Limb (tissue), 2 donors: ENCODE results near the gene HPF1.
"Not testable (repeated sequence)": the region's sequence is repeated elsewhere in the genome, so short reads cannot be mapped to it uniquely, and the experiment has no call there.

ENCODE experiments used
- DNase-seq, 2 donors: peaks; one replicate each; pipeline ENCODE4 v3.0.0-alpha.2; 2016; ENCODE audit errors: extremely low spot score in 2 of 2

Gene HPF1

DNA sequence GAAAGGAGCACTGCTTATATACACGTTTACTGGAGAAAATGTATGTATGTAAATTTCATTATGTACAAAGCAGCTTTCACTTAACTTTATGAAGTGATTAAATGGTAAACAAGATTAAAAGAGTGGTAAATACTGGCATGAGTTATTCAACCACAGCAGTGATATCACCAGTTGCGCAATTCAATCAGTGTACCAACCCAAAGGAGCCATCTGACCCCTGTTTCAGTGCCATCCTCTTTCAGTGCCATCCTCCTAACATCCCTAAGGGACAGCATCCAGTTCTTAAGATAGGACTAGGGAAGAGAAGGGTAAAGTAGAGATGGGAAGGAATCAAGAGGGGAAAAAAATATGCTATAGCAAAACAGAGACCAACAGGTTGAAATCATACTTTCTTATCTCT is 16.2 kb downstream of the HPF1 start:
- no peak for DNase-seq

DNA sequence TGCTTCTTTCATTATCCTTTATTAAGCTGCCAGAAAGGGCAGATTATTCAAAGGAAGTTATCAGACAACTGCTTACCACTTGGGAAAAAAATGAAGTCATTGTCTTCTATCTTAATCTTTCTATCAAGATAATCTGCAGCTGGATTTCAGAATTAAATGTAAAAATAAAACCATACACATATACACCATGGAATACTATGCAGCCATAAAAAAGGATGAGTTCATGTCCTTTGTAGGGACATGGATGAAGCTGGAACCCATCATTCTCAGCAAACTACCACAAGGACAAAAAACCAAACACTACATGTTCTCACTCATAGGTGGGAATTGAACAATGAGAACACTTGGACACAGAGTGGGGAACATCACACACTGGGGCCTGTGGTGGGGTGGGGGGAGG is 19.1 kb downstream of the HPF1 start:
- not testable (repeated sequence) for DNase-seq

DNA sequence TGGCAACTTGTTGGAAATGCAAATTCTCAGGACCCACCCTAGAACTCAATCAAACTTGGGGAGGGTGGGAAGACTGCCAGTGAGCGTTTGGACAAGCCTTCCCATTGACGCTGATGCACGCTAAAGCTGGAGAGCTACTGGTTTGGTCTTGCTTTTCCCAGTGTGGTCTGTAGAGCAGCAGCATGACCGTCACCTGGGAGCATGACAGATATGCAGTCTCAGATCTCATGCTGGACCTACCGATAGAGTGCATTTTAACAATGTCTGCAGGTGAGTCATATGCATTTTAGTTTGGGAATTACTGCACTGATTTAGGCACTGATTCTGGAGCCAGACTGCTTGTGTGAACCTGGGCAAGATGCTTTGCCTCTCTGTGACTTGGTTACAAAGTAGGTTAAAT is 27.2 kb downstream of the HPF1 start:
- DNase-seq: no peak

DNA sequence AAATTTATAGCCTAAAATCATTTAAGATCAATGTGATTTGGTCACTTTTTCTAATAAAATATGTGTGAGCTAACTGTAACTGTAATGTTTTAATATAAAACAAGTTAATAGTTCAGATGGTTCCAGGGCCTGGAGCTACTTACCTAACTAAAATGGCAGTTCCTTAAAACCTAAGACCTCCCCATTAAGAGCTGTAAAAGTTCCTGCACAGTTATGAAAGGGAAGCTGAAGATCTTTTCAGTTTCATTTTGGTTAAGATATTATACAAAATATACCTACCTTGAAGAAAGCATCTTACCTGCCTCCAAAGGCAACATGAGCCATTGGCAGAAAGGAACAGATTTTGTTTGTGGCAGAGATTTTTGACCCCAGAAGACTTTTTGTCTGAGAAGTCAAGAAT is 30.1 kb downstream of the HPF1 start:
- no peak for DNase-seq

DNA sequence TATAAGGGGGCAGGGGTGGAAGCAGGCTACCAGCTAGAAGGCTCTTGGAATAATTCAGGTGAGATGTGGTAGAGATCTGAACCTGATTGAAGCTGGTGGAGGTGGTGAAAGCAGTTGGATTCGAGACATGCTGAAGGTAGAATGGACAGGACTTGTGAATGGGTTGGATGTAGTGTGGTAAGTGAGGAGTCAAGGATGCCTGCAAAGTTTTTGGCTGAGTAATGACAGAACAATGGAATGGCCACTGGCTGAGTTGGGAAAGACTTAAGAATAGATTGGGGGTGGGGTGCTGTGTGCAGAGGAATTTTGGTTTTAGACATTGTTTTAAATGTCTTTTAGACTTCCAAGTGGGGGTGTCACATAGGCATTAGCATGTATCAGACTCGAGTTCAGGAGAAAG is 33.5 kb downstream of the HPF1 start:
- no peak for DNase-seq

DNA sequence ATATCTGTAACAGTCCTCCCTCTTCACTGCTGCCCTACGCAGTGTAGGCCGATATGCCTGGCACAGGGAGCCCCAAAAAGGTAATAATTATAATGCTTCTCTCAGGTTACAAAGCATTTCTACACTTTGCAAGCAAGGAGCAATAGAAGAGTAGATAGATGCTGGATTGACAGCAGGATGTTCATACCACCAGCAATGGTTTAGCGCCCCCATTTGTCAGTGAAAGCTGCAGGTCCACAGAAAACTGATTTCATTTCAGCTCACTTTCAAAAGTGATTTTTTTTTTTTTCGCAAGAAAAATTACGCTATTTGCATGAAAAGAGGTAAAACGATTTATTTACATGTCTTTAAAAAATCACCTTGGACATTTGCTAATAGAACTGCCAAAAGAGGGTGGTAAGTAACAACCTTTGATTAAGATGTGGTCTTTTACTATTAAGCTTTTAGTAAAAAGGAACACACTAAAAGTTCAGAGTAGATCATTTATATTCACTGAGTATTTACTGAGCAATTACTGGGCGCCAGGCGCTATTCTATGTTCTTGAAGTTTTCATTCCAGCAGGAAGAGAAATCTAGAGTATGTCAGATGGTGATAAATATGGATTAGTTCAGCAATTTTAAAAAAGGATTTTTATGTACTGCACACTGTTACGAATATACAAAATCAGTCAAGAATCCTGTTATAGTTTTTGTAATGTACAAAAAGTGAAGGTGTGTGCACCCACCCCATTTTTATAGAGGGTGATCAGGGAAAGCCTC is 34.4 kb downstream of the HPF1 start:
- DNase-seq: no peak

DNA sequence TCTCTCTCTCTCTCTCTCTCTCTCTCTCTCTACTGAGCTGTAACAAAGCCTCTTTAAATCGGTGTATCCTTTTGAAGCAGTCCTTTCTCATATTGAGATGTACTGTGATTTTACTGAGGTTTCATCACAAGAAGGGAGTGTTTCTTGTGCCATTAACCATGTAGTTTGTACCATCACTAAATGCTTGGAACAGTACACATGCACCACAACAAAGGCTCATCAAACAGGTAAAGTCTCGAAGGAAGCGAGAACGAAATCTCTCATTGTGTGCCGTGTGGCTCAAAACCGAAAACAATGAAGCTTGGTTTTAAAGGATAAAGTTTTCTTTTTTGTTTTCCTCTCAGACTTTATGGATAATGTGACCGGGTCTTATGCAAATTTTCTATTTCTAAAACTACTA is 37.2 kb downstream of the HPF1 start:
- DNase-seq: no peak

DNA sequence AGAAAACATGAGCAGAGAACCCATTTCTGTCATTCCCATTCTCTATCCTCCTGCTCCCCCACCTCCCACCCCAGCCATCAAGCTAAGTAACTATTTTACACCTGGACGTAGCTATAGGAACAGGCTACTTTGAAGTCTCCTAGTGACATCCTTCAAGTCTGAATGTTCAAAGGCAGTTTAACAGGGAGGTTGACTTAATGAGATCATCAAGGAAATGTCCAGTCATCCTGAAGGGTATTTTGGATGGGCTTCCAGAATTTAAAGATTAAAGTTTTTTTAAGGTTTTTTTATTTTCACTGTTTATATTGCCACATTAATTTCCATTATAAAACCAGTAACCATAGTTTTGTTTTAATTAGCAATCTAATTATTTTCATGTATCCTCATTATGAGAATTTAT is 41.1 kb downstream of the HPF1 start:
- no peak for DNase-seq

DNA sequence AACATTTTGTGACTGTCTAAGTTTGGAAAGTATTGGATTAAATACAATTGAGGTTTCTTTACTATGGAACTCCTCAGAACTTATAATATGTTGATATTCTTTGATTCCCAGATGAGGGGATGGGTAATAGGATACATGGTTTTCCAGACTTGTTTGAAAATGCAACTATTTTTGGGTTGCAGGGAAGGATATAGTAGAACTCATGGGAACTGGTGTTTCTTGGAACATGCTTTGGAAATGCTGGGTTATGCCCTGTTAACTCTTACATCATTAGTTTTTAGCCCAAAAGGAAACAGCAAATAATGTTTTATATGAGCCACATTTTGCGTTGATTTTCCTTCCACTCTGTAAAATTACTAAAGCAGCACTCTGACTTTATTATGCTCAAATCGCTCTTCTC is 41.9 kb downstream of the HPF1 start:
- peak in 1 of 2 donors; percentile 9 for DNase-seq

DNA sequence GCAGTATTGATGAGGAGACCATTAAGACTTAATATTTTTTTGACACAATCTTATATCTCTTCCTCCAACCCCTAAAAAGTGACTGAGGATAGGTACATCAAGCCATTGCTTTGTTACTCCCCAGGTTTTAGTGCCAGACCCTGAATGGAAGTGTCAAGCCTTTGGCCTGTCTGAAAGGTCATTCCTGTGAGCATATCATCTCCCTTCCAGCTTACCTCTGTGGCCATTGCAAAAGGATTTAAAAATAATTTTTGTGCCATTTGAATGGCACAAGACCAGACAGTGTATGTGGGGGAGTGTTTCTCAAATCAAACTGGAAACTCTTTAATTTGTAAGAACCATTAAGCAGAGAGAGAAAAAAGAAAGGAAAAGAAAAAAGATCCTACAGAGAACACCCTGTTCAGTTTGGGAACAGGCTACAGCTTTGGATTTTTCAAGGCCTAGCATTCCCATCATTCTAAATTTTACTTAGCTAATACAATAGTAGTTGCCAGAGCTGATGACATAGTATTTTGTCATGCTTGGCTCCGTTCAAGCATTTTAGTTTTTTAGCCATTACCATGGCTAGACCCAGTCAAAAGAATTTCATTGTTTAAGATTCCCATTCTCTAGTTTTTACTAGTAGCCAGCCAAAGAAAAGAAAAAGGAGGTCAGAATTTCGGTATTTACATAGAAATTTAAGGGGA is 49.6 kb downstream of the HPF1 start:
- no peak for DNase-seq

DNA sequence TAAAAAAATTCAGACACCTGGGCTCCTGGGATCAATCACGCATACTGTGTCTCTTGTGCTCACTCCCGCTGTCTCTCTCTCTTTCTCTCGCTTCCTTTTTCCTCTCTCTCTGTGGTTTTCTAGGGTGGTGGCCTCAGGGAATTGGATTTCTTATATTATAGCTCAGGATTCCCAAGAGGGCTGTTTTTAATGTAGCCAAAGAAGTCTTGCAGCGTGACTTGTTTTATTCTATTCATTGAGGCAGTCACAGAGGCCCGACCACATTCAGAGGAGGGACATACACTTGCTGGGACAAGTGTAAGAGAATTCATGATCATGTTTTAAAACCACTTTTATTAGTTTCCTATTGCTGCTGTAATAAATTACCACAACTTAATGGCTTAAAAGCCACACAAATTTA is 59.4 kb downstream of the HPF1 start:
- DNase-seq: no peak

DNA sequence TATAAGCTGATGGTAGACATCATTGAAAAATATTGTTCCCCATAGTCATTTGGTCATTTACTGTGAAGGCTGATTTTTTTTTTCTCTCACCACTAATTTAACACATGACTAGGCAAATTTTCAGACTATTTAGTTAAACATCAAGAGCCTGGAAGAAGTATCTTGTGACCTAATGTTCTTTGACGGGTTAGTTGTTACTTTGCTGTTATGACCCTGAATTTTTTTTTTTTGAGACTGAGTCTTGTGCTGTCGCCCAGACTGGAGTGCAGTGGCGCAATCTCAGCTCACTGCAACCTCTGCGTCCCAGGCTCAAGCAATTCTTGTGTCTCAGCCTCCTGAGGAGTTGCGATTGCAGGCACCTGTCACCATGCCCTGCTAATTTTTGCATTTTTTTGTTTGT is 67.0 kb downstream of the HPF1 start:
- no peak for DNase-seq

DNA sequence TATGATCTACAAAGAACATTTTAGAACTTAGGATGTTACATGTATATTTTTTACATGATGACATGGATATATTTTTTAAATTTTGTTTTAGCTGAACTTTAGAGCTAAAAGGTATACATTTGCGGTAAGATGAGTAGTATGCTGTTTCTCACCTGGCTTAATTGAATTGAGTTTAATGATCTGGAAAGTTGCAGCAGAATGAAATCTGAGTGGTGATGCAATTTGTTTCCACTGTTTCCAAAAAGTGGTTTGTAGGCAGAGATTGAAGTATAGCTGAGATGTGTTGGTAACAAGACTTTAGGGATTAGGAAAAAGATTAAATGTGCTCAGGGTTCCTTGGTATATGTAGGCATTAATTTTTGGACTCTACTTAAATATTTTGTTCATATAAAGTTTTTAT is 68.1 kb downstream of the HPF1 start:
- no peak for DNase-seq

DNA sequence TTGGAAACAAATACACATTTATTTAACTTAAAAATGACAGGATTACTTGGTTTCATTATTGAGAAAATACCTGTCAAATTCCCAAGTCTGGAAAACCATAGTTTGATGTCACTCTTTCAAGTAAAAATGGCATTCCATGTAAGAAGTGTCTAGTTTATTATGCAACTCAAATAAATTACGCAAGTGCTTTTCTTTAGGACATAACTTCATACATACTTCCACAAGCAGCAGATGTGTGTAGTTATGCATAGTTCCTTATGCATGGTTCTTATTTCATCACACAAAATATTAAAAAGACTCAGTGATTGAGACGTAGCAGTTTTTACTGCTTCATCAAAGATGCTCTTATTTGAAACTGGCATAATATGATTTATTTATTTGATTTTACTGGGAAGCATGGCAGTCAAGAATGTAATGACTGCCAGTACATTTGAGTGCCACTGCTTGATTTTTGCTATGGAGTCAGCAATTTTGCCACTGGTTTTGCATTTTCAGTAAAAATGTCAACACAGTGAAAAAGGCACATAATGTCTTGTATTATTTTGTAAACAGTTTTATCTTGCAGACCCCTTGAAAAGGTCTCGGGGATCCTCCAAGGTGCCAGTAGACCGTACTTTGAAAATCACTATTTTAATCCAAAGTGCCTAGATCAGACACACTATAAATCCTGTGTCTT is 75.2 kb downstream of the HPF1 start:
- DNase-seq: no peak
